Kidney (tissue), 14 donors: ENCODE data around the gene UPF1. TPM values are rescaled to one million over a fixed set of nuclear protein-coding genes. Genes with fewer than 3 reads are reported as not detected.
"Not testable (repeated sequence)": the region's sequence is repeated elsewhere in the genome, so short reads cannot be mapped to it uniquely, and the experiment has no call there.

Experiments used
- DNase-seq, 5 donors: peaks; one replicate each; pipeline ENCODE4 v3.0.0-alpha.2; 2013 to 2020
- FAIRE-seq: peaks from 2 replicates; lab custom pipeline; 2012; peaks lifted over from hg19 to GRCh38; lab: Jason Lieb, UNC
- H3K27ac ChIP-seq, 2 donors: one replicate each; pipeline ENCODE4 v1.7.0; 2013; ENCODE audit warnings: low read depth in 2 of 2, low read length in 2 of 2, inconsistent platforms in 1 of 2
- H3K27me3 ChIP-seq: one replicate; pipeline ENCODE4 v1.7.1; 2013; ENCODE audit warnings: low read length, inconsistent platforms; ENCODE audit not compliant: control insufficient read depth, insufficient read depth
- H3K36me3 ChIP-seq, 3 donors: one replicate each; pipeline versions ENCODE4 v1.7.0 to v1.7.1; 2013; ENCODE audit warnings: low read length in 3 of 3, control low read depth in 1 of 3, inconsistent platforms in 1 of 3; ENCODE audit not compliant: insufficient read depth in 3 of 3, control insufficient read depth in 2 of 3
- H3K4me1 ChIP-seq, 3 donors: one replicate each; pipeline versions ENCODE4 v1.7.0 to v1.7.1; 2013; ENCODE audit warnings: low read length in 3 of 3, inconsistent platforms in 1 of 3, low read depth in 1 of 3; ENCODE audit not compliant: control insufficient read depth in 2 of 3, insufficient read depth in 2 of 3
- H3K4me3 ChIP-seq, 3 donors: one replicate each; pipeline versions ENCODE4 v1.7.0 to v1.8.1; 2013; ENCODE audit warnings: low read length in 3 of 3, control low read depth in 1 of 3, inconsistent platforms in 1 of 3
- H3K9ac ChIP-seq, 3 donors: one replicate each; pipeline versions ENCODE4 v1.7.0 to v1.7.1; 2013; ENCODE audit warnings: low read length in 3 of 3, control low read depth in 1 of 3, inconsistent platforms in 1 of 3
- H3K9me3 ChIP-seq, 3 donors: one replicate each; pipeline versions ENCODE4 v1.7.0 to v1.7.1; 2013; ENCODE audit warnings: low read length in 3 of 3, control low read depth in 1 of 3, inconsistent platforms in 1 of 3; ENCODE audit not compliant: control insufficient read depth in 2 of 3, insufficient read depth in 1 of 3
- intact Hi-C: fragments of 100-400 bp; cut with DNase I; formaldehyde crosslinking; loops from one replicate; pipeline ENCODE4 v1.11.1; 2022
- polyA plus RNA-seq: library from polyadenylated mRNA; stranded (reverse); fragments of 350-450 nt; fragmentation: Illumina TruSeq; extraction: RNeasy Lipid Tissue Mini Kit (QIAGEN cat#74804); gene quantifications from one replicate; pipeline ENCODE4 v1.2.3, GENCODE V29; 2014; ENCODE audit warnings: low read depth, low replicate concordance; ENCODE audit not compliant: insufficient read depth
- total RNA-seq: library from RNA; stranded (reverse); fragmentation: NEBNext Ultra II Directional; extraction: Animal tissue kit (Norgen Biotek cat#: 25700); gene quantifications from one replicate; pipeline ENCODE4 v1.2.1, GENCODE V29; 2021
- TF ChIP-seq, protein P1 (sequence below): IDR thresholded peaks from 3 replicates; pipeline ENCODE4 v1.5.1; 2012; ENCODE audit warnings: mild to moderate bottlenecking, moderate library complexity, borderline replicate concordance; ENCODE audit not compliant: insufficient read depth; ENCODE audit errors: extremely low read depth
- donor health status: control.
- donor health status: control.
- donor health status: control.
- donor health status: control.
- donor health status: control.
- donor health status: DM: yes; HTN: yes; CAD: no.
- donor health status: Normal renal cell carcinoma (clear cell type).

UPF1 gene
- total and polyA plus RNA-seq, 2 donors from 2014 or later = 34.2 to 70.1 TPM

DNA sequence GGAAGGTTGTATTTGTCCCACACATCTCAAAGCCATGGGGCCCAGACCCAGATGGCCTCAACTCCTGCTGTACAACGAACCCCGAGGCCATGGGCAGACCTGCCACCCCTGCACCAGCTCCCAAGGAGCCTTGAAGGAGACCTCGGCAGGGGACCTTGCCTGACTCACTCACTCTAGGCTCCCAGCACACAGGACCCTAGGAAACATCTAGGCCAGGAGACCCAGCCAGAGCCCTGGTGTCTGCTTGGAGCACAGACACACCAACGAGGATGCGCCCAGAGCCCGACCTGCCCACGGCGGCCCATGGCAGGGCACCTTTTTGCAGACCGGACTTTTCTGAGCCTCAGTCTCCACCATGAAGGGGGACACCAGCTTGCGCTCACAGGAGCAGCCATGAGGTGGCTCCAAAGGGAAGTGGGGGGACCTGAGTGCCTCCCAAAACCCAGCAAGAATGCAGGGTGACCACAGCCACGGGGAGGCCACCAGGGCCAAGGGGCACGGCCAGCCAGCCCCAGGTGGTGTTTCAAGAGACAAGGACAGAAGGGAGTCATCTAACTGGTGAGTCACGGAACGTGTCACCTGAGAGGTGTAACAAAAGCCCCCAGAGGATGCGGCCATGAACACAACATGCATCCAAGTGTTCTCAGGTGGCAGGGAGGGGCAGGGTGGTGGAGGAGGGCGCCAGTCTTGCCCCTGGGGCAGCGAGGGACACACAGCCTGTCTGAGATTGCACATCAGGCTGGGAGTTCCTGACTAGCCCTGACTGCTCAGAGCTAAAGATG lies 69.1 kb downstream of the UPF1 start:
- Histone ChIP-seq H3K27ac (no peak overlapping the region), H3K4me3 (no peak overlapping the region), H3K27me3 (no peaks in the 10 kb centered on the region), H3K4me1 (no peaks in the 10 kb centered on the region), H3K36me3 (peaks cover 0 to 6% (median 0%) of the 10 kb centered on the region in 3 donors), H3K9ac (no peak overlapping the region), H3K9me3 (no peaks in the 10 kb centered on the region)
- no peak for DNase-seq
- no peak for FAIRE-seq
- intact Hi-C loops = no loop called here
- TF ChIP-seq, protein P1, sequence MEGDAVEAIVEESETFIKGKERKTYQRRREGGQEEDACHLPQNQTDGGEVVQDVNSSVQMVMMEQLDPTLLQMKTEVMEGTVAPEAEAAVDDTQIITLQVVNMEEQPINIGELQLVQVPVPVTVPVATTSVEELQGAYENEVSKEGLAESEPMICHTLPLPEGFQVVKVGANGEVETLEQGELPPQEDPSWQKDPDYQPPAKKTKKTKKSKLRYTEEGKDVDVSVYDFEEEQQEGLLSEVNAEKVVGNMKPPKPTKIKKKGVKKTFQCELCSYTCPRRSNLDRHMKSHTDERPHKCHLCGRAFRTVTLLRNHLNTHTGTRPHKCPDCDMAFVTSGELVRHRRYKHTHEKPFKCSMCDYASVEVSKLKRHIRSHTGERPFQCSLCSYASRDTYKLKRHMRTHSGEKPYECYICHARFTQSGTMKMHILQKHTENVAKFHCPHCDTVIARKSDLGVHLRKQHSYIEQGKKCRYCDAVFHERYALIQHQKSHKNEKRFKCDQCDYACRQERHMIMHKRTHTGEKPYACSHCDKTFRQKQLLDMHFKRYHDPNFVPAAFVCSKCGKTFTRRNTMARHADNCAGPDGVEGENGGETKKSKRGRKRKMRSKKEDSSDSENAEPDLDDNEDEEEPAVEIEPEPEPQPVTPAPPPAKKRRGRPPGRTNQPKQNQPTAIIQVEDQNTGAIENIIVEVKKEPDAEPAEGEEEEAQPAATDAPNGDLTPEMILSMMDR = no peak

DNA sequence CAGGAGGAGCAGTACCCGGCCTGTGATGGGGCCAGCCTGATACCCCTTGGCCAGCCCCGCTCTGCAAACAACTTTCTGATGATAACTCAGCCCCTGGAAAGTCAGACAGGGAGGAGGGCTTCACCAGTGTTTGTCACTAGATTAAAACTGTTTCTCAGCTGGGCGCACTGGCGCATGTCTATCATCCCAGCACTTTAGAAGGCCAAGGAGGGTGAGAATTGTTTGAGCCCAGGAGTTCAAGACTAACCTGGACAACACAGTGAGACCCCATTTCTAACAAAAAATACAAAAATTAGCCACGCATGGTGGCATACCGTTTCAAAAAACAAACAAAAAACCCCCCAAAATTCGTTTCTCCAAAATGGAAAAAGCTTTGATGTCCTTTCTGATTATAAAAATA lies 69.7 kb downstream of the UPF1 start:
- H3K4me3 ChIP-seq = no peak overlapping the region
- peaks cover 0 to 6% (median 0%) of the 10 kb centered on the region in 3 donors for H3K36me3 ChIP-seq
- no peaks in the 10 kb centered on the region for H3K27me3 ChIP-seq
- DNase-seq = no peak
- H3K27ac ChIP-seq = no peak overlapping the region
- intact Hi-C loops = no loop called here
- H3K9me3 ChIP-seq = no peaks in the 10 kb centered on the region
- no peaks in the 10 kb centered on the region for H3K4me1 ChIP-seq
- no peak for FAIRE-seq
- TF ChIP-seq, protein P1 = no peak
- H3K9ac ChIP-seq = no peak overlapping the region

DNA sequence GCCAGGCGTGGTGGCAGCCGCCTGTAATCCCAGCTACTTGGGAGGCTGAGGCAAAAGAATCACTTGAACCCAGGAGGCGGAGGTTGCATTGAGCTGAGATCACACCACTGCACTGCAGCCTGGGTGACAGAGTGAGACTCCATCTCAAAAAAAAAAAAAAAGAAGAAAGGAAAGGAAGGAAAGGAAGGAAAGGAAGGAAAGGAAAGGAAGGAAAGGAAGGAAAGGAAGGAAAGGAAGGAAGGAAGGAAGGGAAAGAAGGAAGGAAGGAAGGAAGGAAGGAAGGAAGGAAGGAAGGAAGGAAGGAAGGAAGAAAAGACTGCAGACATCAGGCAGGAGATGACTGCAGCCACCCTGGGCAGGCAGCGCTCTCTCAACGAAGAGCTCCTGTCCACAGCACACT lies 70.8 kb downstream of the UPF1 start:
- H3K9ac ChIP-seq, H3K27me3 ChIP-seq, DNase-seq, H3K36me3 ChIP-seq, H3K9me3 ChIP-seq, H3K27ac ChIP-seq, intact Hi-C loops, H3K4me1 ChIP-seq, H3K4me3 ChIP-seq, FAIRE-seq: not testable (repeated sequence)

DNA sequence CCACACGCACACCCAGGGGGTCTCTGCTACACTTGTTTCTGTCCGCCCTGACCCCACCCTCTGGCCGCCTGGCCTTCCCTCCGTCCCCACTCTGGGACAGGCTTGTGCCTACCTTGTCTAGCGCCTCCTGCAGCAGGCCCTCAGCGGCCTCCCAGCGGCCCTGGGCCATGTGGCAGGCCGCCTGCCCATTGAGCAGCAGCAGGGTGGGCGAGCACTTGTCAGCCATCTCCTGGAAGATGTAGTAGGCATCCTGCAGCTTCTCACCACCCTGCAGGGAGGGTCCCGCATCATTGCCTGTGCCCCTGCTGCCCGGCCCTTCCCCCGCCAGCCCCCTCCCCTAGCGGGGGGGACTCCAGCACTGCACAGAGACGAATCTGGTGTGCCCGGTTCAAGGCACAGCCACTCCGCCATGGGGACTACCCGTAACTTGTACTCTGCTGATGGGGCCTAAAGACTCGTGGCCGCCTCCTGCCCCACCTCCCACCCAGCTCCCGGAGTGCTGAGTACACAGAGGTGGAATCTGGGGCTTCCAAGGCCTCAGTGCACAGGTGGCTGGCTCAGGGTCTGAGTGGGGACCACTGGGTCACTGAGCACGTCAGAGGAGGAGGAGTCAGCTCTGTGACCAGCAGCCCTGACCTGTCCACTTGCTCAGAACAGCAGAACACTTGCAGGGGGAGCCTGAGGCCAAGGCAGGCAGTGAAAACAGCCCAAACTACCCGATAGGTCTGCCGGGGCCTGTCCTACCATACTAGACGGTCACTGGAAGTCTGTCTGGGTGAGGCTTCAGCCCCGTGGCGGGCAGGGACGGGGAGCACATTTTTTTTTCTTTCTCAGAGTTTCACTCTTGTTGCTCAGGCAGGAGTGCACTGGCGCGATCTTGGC lies 71.6 kb downstream of the UPF1 start:
- DNase-seq (peak in 4 of 5 donors; percentile 19 to 58 (median 35)), FAIRE-seq (no peak)
- no peak overlapping the region for H3K9ac ChIP-seq

More for the DNA sequence above, 71.6 kb downstream of the UPF1 start:
- intact Hi-C loops = no loop called here
- TF ChIP-seq, protein P1 = no peak
- no peak overlapping the region for H3K27ac ChIP-seq
- no peaks in the 10 kb centered on the region for H3K4me1 ChIP-seq
- peaks cover 0 to 10% (median 0%) of the 10 kb centered on the region in 3 donors for H3K36me3 ChIP-seq
- H3K27me3 ChIP-seq = no peaks in the 10 kb centered on the region
- no peak overlapping the region for H3K4me3 ChIP-seq
- H3K9me3 ChIP-seq = no peaks in the 10 kb centered on the region
